Caco-2 (cell line): ENCODE results near the gene GFPT1. TPM values are rescaled to one million over a fixed set of nuclear protein-coding genes. Genes with fewer than 3 reads are reported as not detected.

Experiments used
- BruUV-seq: library from RNA; stranded (reverse); fragments of 400-500 nt; replicated peaks from 2 replicates; lab custom pipeline; 2021; lab: Mats Ljungman, UMichigan
- CTCF ChIA-PET: fragments of 300-600 bp; sonication (Branson Sonifier 250); formaldehyde crosslinking; loops from one replicate; lab custom pipeline; 2022; ENCODE audit warnings: antibody characterized with exemption; lab: Charles Lee
- POLR2A ChIA-PET: fragments of 300-600 bp; sonication (Branson Sonifier 250); formaldehyde crosslinking; loops from one replicate; lab custom pipeline; 2022; ENCODE audit warnings: antibody characterized with exemption; lab: Charles Lee
- DNase-seq, 2 experiments: peaks; one replicate each; pipeline versions ENCODE4 v3.0.0 to v3.0.0-alpha.2; 2020 to 2022
- H3K27me3 ChIP-seq: replicated peaks from 2 replicates; pipeline ENCODE4 v1.6.0; 2011; ENCODE audit warnings: low read length; ENCODE audit not compliant: control insufficient read depth, insufficient read depth
- H3K36me3 ChIP-seq: 2 replicates; pipeline ENCODE4 v1.5.1; 2011; ENCODE audit warnings: low read length; ENCODE audit not compliant: control insufficient read depth, insufficient read depth
- H3K4me1 ChIP-seq: fragments of 250-450 bp; sonication (Bioruptor Pico); 2 replicates; pipeline ENCODE4 v1.5.1; 2020; ENCODE audit warnings: mild to moderate bottlenecking
- H3K4me3 ChIP-seq: 2 replicates; pipeline ENCODE4 v1.5.1; 2011; ENCODE audit warnings: low read depth, mild to moderate bottlenecking, control low read depth, low read length
- H3K9me3 ChIP-seq: fragments of 250-450 bp; sonication (Bioruptor Pico); 2 replicates; pipeline ENCODE4 v1.5.1; 2020; ENCODE audit warnings: mild to moderate bottlenecking, moderate library complexity
- H3K27ac Mint-ChIP-seq: one replicate; pipeline ENCODE4 v1.8.0; 2022; ENCODE audit warnings: mixed read lengths; ENCODE audit not compliant: unreplicated experiment
- H3K27me3 Mint-ChIP-seq: one replicate; pipeline ENCODE4 v1.8.0; 2022; ENCODE audit warnings: mixed read lengths; ENCODE audit not compliant: insufficient read depth, unreplicated experiment
- H3K36me3 Mint-ChIP-seq: one replicate; pipeline ENCODE4 v1.8.0; 2022; ENCODE audit warnings: mild to moderate bottlenecking, mixed read lengths; ENCODE audit not compliant: insufficient read depth, unreplicated experiment
- H3K4me1 Mint-ChIP-seq: one replicate; pipeline ENCODE4 v1.8.0; 2022; ENCODE audit warnings: low read depth, mixed read lengths; ENCODE audit not compliant: unreplicated experiment
- H3K4me3 Mint-ChIP-seq: one replicate; pipeline ENCODE4 v1.8.0; 2022; ENCODE audit warnings: mild to moderate bottlenecking, moderate library complexity, mixed read lengths; ENCODE audit not compliant: unreplicated experiment
- H3K9me3 Mint-ChIP-seq: one replicate; pipeline ENCODE4 v1.8.0; 2022; ENCODE audit warnings: mixed read lengths; ENCODE audit not compliant: unreplicated experiment
- CTCF ChIP-seq, 2 experiments: fragments of 200-600 bp in 1 of 2; IDR thresholded peaks; 1 replicate in 1 of 2; 2 replicates in 1 of 2; pipeline versions ENCODE4 v1.5.1 to v1.8.0; 2011 to 2022; ENCODE audit warnings: antibody characterized with exemption in 1 of 2, control low read depth in 1 of 2, inconsistent platforms in 1 of 2, low read depth in 1 of 2, low read length in 1 of 2, mild to moderate bottlenecking in 1 of 2, moderate library complexity in 1 of 2; ENCODE audit not compliant: insufficient read depth in 1 of 2, severe bottlenecking in 1 of 2, unreplicated experiment in 1 of 2
- intact Hi-C: fragments of 100-400 bp; cut with micrococcal nuclease; formaldehyde crosslinking; loops from one replicate; pipeline ENCODE4 v1.10.0; 2022; ENCODE audit not compliant: unreplicated experiment
- total RNA-seq: library from RNA; stranded (reverse); gene quantifications from 2 replicates; pipeline ENCODE4 v1.2.3, GENCODE V29; 2022

GFPT1 gene
- total RNA-seq, 1 experiment from 2014 or later: 129 TPM

GRCh38 chr2:69316550-69316949 lies 70.5 kb downstream of the GFPT1 start:
- Mint-ChIP-seq H3K36me3 (peaks cover 54% of the 10 kb centered on the region), H3K4me3 (no peak overlapping the region), H3K27me3 (no peaks in the 10 kb centered on the region), H3K9me3 (peaks cover 26% of the 10 kb centered on the region), H3K4me1 (no peaks in the 10 kb centered on the region), H3K27ac (no peak overlapping the region)
- Histone ChIP-seq H3K27me3 (no peaks in the 10 kb centered on the region), H3K4me3 (no peak overlapping the region), H3K9me3 (peaks cover 15% of the 10 kb centered on the region), H3K36me3 (no peaks in the 10 kb centered on the region), H3K4me1 (no peaks in the 10 kb centered on the region)
- no TSS peak for BruUV-seq
- no peak for TF ChIP-seq CTCF (IDR thresholded peaks at IDR 0.05; ENCODE audit: insufficient read depth in 1 of 2, low read depth in 1 of 2, low read length in 1 of 2, severe bottlenecking in 1 of 2, unreplicated experiment in 1 of 2)
- ChIA-PET CTCF (no interaction called here), POLR2A (no interaction called here)
- DNase-seq: no peak
- intact Hi-C loops: no loop called here

- peaks cover 43% of the 10 kb centered on the region for H3K36me3 Mint-ChIP-seq
- intact Hi-C loops: no loop called here
- BruUV-seq: no TSS peak
Observed at GRCh38 chr2:69315160-69315761, 71.8 kb downstream of the GFPT1 start.

GRCh38 chr2:69311024-69311416 lies 76.0 kb downstream of the GFPT1 start:
- ChIA-PET CTCF (no interaction called here), POLR2A (no interaction called here)
- no peak for TF ChIP-seq CTCF (IDR thresholded peaks at IDR 0.05; ENCODE audit: insufficient read depth in 1 of 2, low read depth in 1 of 2, low read length in 1 of 2, severe bottlenecking in 1 of 2, unreplicated experiment in 1 of 2)
- no peaks in the 10 kb centered on the region for H3K27me3 ChIP-seq
- Mint-ChIP-seq H3K4me1 (peaks cover 12% of the 10 kb centered on the region), H3K4me3 (no peak overlapping the region), H3K9me3 (peaks cover 5% of the 10 kb centered on the region), H3K36me3 (peaks cover 36% of the 10 kb centered on the region), H3K27ac (no peak overlapping the region), H3K27me3 (no peaks in the 10 kb centered on the region)
- DNase-seq: no peak
- peaks cover 17% of the 10 kb centered on the region; the same call in 1 of the 2 replicates for H3K4me1 ChIP-seq
- H3K9me3 ChIP-seq: no peaks in the 10 kb centered on the region
- H3K4me3 ChIP-seq: no peak overlapping the region
- H3K36me3 ChIP-seq: no peaks in the 10 kb centered on the region
- no TSS peak for BruUV-seq
- intact Hi-C loops: no loop called here

More at GRCh38 chr2:69315160-69315761, 71.8 kb downstream of the GFPT1 start:
- no peak for DNase-seq
- no peaks in the 10 kb centered on the region for H3K27me3 ChIP-seq
- POLR2A ChIA-PET: no interaction called here
- TF ChIP-seq CTCF (IDR thresholded peaks at IDR 0.05; ENCODE audit: insufficient read depth in 1 of 2, low read depth in 1 of 2, low read length in 1 of 2, severe bottlenecking in 1 of 2, unreplicated experiment in 1 of 2): no peak
- Mint-ChIP-seq H3K4me1 (peaks cover 5% of the 10 kb centered on the region), H3K4me3 (no peak overlapping the region), H3K27ac (no peak overlapping the region), H3K27me3 (no peaks in the 10 kb centered on the region), H3K9me3 (peaks cover 26% of the 10 kb centered on the region)
- H3K4me3 ChIP-seq: no peak overlapping the region
- H3K4me1 ChIP-seq: no peaks in the 10 kb centered on the region; the same call in 1 of the 2 replicates
- no peaks in the 10 kb centered on the region for H3K36me3 ChIP-seq
- CTCF ChIA-PET: no interaction called here
- peaks cover 15% of the 10 kb centered on the region for H3K9me3 ChIP-seq
